ENCODE data around the gene EPHA3. TPM values are rescaled to one million over a fixed set of nuclear protein-coding genes. Genes with fewer than 3 reads are reported as not detected.

EPHA3 gene
- total RNA-seq, 3 donors from 2014 or later = not detected

DNA sequence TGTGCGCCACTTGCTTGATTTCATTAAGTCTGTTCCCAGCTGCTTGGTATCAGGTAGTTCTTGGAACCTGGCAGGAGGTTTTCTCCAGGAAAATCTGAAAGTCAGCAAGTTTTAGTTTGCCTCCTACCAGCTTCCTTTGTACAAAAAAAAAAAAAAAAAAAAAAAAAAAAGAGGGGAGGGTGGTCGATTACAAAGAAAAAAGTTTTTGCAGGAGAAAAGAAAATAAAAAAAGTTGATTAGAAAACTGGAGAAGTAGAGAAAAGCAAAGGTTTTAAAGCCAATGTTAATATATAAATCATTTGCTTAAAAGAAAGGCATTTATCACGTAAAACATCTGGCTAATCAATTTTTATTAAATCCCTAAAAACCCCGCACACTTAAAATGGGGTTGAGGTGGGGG is 5.9 kb downstream of the EPHA3 start:
- no peak overlapping the region for H3K4me3 Mint-ChIP-seq
- H3K27me3 Mint-ChIP-seq (ENCODE audit: low read depth) = peaks cover 7% of the 10 kb centered on the region
- H3K36me3 Mint-ChIP-seq (ENCODE audit: insufficient read depth) = no peaks in the 10 kb centered on the region
- DNase-seq (no peak), ATAC-seq (no peak)
- no peaks in the 10 kb centered on the region for H3K9me3 Mint-ChIP-seq
- H3K4me1 Mint-ChIP-seq (ENCODE audit: low read depth) = peaks cover 4% of the 10 kb centered on the region

DNA sequence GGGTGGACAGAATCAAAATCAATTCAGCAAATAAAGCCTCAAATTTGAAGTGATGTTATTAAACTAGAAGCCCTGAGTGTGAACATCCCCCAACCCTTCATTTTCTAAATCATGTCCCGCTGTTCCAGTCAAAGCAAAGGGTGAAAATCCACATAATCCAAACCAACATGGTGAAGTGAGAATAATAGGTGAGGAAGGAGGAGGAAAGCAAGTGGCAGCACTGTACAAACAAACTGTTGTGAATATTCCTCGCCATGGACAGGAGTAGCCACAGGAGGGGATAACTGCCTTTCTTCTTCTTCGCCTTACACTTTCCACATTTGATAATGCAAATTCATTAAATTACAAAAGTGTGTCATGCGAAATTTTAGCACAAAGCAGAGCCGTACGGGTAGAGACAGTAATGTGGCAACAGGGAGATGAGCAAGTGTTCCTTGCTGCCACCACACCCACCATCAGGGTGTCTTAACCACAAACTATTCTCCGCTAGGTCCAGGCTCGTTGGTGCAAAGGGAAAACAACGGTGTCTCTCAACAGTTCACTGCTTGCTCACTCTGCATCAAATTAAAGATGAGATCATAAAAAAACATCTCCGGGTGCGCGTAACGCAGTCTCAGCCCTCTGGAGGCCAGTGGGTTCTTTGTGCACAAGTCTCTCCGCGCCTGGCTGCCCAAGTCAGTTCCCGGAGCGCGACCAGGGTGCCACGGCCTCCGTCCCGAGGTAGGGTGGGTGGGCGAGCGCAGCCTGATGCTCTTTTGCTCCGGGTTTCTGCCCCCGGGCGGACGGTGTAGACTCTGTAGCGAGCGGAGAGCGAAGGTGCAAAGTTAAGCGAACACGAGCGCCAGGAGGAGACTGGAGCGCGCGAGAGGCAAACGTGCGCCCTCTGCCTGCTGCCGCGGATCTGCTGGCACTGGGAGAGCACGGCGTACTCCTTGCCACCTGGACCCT is 6.7 kb downstream of the EPHA3 start:
- Mint-ChIP-seq H3K4me1 (ENCODE audit: low read depth) (peaks cover 4% of the 10 kb centered on the region), H3K27me3 (ENCODE audit: low read depth) (peaks cover 7% of the 10 kb centered on the region), H3K4me3 (peak overlapping the region; percentile 55), H3K36me3 (ENCODE audit: insufficient read depth) (no peaks in the 10 kb centered on the region), H3K9me3 (no peaks in the 10 kb centered on the region)
- no peak for DNase-seq
- ATAC-seq = peak; percentile 72 to 77

GRCh38 chr3:89114841-89115223 is 7.4 kb downstream of the EPHA3 start:
- ATAC-seq = no peak
- H3K36me3 Mint-ChIP-seq (ENCODE audit: insufficient read depth) = no peaks in the 10 kb centered on the region

DNA sequence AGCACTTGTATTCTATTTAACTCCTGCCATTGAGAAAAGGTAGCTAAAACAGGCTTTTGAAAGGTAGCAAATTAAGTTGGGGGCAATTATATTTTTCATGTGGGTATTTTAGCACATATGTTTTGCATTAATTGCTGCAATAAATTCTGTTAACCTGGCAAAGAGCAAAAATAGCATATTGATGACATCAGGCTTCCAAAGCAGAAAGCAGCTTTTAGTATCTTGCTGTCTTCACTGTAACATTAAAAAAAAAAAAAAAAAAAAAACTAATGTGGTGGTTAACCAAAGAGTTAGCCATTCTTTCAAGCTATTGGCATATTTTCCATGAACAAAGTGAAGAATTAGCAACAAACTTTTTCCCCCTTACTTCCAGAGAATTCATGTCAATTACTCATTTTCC is 9.1 kb downstream of the EPHA3 start:
- H3K9me3 Mint-ChIP-seq = no peaks in the 10 kb centered on the region
- ATAC-seq (no peak), DNase-seq (no peak)
- H3K36me3 Mint-ChIP-seq (ENCODE audit: insufficient read depth) = no peaks in the 10 kb centered on the region
- peaks cover 9% of the 10 kb centered on the region for H3K27me3 Mint-ChIP-seq (ENCODE audit: low read depth)
- peaks cover 4% of the 10 kb centered on the region for H3K4me1 Mint-ChIP-seq (ENCODE audit: low read depth)
- no peak overlapping the region for H3K4me3 Mint-ChIP-seq

More at GRCh38 chr3:89114841-89115223, 7.4 kb downstream of the EPHA3 start:
- Mint-ChIP-seq H3K4me1 (ENCODE audit: low read depth) (peaks cover 4% of the 10 kb centered on the region), H3K9me3 (no peaks in the 10 kb centered on the region), H3K4me3 (no peak overlapping the region), H3K27me3 (ENCODE audit: low read depth) (peaks cover 9% of the 10 kb centered on the region)
- DNase-seq = no peak

- Mint-ChIP-seq H3K9me3 (no peaks in the 10 kb centered on the region), H3K4me3 (no peak overlapping the region), H3K4me1 (ENCODE audit: low read depth) (no peaks in the 10 kb centered on the region), H3K36me3 (ENCODE audit: insufficient read depth) (no peaks in the 10 kb centered on the region), H3K27me3 (ENCODE audit: low read depth) (no peaks in the 10 kb centered on the region)
- no peak for ATAC-seq
- no peak for DNase-seq
Measured at GRCh38 chr3:89138048-89138447, 30.6 kb downstream of the EPHA3 start.

DNA sequence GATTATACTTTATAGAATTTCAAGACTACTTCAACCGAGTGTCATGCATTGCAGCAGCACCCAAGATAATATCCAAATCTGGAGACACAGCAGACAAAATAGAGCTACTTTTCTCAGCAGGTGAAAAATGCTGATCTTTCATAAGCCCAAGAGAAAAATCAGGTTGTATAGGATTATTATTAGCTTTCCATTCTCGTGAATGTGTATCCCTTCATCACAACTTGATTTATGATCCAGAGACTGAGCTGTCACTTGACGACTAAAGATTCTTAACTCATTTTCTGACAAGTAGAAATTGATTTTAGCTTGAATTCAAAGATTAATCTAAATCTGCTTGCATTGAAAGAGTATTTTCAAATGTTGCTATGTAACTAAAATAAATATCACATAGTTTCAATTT is 32.4 kb downstream of the EPHA3 start:
- Mint-ChIP-seq H3K9me3 (no peaks in the 10 kb centered on the region), H3K36me3 (ENCODE audit: insufficient read depth) (no peaks in the 10 kb centered on the region), H3K4me1 (ENCODE audit: low read depth) (no peaks in the 10 kb centered on the region), H3K27me3 (ENCODE audit: low read depth) (no peaks in the 10 kb centered on the region), H3K4me3 (no peak overlapping the region)
- no peak for ATAC-seq
- DNase-seq = no peak

- Mint-ChIP-seq H3K4me1 (ENCODE audit: low read depth) (no peaks in the 10 kb centered on the region), H3K9me3 (peaks cover 3% of the 10 kb centered on the region), H3K4me3 (no peak overlapping the region), H3K27me3 (ENCODE audit: low read depth) (no peaks in the 10 kb centered on the region), H3K36me3 (ENCODE audit: insufficient read depth) (no peaks in the 10 kb centered on the region)
- DNase-seq (no peak), ATAC-seq (no peak)
Measured at GRCh38 chr3:89144080-89144479, 36.7 kb downstream of the EPHA3 start.

GRCh38 chr3:89145995-89146394 is 38.6 kb downstream of the EPHA3 start:
- no peaks in the 10 kb centered on the region for H3K36me3 Mint-ChIP-seq (ENCODE audit: insufficient read depth)
- H3K27me3 Mint-ChIP-seq (ENCODE audit: low read depth) = no peaks in the 10 kb centered on the region
- DNase-seq (no peak), ATAC-seq (no peak)
- no peaks in the 10 kb centered on the region for H3K4me1 Mint-ChIP-seq (ENCODE audit: low read depth)
- no peak overlapping the region for H3K4me3 Mint-ChIP-seq
- peaks cover 3% of the 10 kb centered on the region for H3K9me3 Mint-ChIP-seq

DNA sequence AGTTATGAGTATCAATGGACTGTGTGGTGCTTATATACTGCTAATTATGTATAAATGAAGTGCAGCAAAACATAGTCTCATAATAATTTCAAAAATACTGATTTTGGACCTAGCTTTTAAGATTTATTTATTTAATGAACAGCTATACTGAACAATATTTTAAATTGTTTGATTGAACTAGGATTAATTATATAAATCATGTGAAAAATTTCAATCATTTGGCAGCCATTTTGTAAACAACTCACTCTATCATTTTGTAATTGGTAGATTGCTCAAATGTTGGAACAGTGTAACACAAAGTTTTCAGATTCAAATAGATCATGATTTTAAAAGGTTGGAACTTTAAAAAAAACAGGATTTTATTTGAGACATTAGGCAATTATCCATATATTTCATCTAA is 47.0 kb downstream of the EPHA3 start:
- Mint-ChIP-seq H3K4me1 (ENCODE audit: low read depth) (no peaks in the 10 kb centered on the region), H3K27me3 (ENCODE audit: low read depth) (peaks cover 4% of the 10 kb centered on the region), H3K36me3 (ENCODE audit: insufficient read depth) (no peaks in the 10 kb centered on the region), H3K9me3 (peaks cover 11% of the 10 kb centered on the region), H3K4me3 (no peak overlapping the region)
- DNase-seq (no peak), ATAC-seq (no peak)

DNA sequence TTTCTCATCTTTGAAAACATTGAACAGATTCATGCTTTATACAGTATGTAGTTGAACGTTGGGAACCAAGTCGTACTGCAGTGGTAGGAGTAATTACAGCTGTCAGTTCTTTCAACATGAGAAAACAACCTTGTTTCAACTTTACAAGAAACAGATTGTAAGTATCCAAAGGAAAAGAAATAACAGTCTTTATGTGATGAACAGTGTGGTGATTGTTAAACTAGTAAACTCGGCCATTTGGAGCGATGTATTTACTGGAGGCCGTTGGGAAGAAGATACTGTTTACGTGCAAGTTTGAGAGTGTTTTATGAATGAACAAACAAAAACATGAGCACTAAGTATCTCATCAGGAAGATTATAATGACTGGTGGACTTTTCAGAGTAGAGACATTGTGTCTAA is 48.4 kb downstream of the EPHA3 start:
- peaks cover 11% of the 10 kb centered on the region for H3K9me3 Mint-ChIP-seq
- peaks cover 4% of the 10 kb centered on the region for H3K27me3 Mint-ChIP-seq (ENCODE audit: low read depth)
- no peaks in the 10 kb centered on the region for H3K4me1 Mint-ChIP-seq (ENCODE audit: low read depth)
- ATAC-seq = no peak
- no peak overlapping the region for H3K4me3 Mint-ChIP-seq
- no peak for DNase-seq
- no peaks in the 10 kb centered on the region for H3K36me3 Mint-ChIP-seq (ENCODE audit: insufficient read depth)

DNA sequence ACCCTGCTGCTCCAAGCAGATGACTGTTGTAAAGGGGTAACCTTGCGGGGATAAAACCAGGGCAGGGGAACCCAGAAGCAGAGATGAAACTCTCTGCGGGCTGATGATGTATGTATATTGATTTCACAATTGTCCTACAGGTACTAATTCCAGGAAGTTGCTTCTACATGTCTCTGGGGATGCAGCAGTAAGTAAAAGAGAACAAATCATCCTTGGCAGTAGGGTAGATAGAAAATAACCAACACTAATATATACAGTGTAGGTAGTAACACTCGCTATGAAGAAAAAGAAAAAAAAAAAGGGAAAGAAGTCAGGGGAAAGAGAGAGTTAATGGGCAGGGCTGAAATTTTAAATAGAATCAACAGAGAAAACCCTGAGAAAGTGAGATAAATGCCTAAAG is 50.2 kb downstream of the EPHA3 start:
- Mint-ChIP-seq H3K4me1 (ENCODE audit: low read depth) (no peaks in the 10 kb centered on the region), H3K9me3 (peaks cover 11% of the 10 kb centered on the region), H3K27me3 (ENCODE audit: low read depth) (peaks cover 4% of the 10 kb centered on the region), H3K4me3 (no peak overlapping the region), H3K36me3 (ENCODE audit: insufficient read depth) (no peaks in the 10 kb centered on the region)
- no peak for DNase-seq
- no peak for ATAC-seq

- no peak for ATAC-seq
- no peak overlapping the region for H3K4me3 Mint-ChIP-seq
- H3K4me1 Mint-ChIP-seq (ENCODE audit: low read depth) = no peaks in the 10 kb centered on the region
Measured at GRCh38 chr3:89159605-89160004, 52.2 kb downstream of the EPHA3 start.

GRCh38 chr3:89164774-89165173 is 57.4 kb downstream of the EPHA3 start:
- ATAC-seq (no peak), DNase-seq (no peak)
- Mint-ChIP-seq H3K9me3 (no peaks in the 10 kb centered on the region), H3K4me1 (ENCODE audit: low read depth) (no peaks in the 10 kb centered on the region), H3K27me3 (ENCODE audit: low read depth) (no peaks in the 10 kb centered on the region), H3K4me3 (no peak overlapping the region), H3K36me3 (ENCODE audit: insufficient read depth) (no peaks in the 10 kb centered on the region)

More at GRCh38 chr3:89159605-89160004, 52.2 kb downstream of the EPHA3 start:
- Mint-ChIP-seq H3K27me3 (ENCODE audit: low read depth) (no peaks in the 10 kb centered on the region), H3K36me3 (ENCODE audit: insufficient read depth) (no peaks in the 10 kb centered on the region), H3K9me3 (peaks cover 4% of the 10 kb centered on the region)
- DNase-seq = no peak

GRCh38 chr3:89165636-89166263 is 58.3 kb downstream of the EPHA3 start:
- no peak for DNase-seq
- Mint-ChIP-seq H3K27me3 (ENCODE audit: low read depth) (no peaks in the 10 kb centered on the region), H3K4me1 (ENCODE audit: low read depth) (no peaks in the 10 kb centered on the region), H3K9me3 (no peaks in the 10 kb centered on the region), H3K36me3 (ENCODE audit: insufficient read depth) (no peaks in the 10 kb centered on the region), H3K4me3 (no peak overlapping the region)
- ATAC-seq = no peak
